Inflammatory macrophage (primary cell): Measurements from ENCODE around the gene OR10T2.
"Not testable (repeated sequence)": the region's sequence is repeated elsewhere in the genome, so short reads cannot be mapped to it uniquely, and the experiment has no call there.

Experiments
- DNase-seq, 2 donors: peaks; one replicate each; pipeline ENCODE4 v3.0.0-alpha.2; 2020 to 2022

Gene OR10T2

GRCh38 chr1:158355773-158356285 is 43.4 kb downstream of the OR10T2 start:
- DNase-seq: no peak

GRCh38 chr1:158354255-158354654 is 45.0 kb downstream of the OR10T2 start:
- peak; percentile 60 to 66 for DNase-seq

DNA sequence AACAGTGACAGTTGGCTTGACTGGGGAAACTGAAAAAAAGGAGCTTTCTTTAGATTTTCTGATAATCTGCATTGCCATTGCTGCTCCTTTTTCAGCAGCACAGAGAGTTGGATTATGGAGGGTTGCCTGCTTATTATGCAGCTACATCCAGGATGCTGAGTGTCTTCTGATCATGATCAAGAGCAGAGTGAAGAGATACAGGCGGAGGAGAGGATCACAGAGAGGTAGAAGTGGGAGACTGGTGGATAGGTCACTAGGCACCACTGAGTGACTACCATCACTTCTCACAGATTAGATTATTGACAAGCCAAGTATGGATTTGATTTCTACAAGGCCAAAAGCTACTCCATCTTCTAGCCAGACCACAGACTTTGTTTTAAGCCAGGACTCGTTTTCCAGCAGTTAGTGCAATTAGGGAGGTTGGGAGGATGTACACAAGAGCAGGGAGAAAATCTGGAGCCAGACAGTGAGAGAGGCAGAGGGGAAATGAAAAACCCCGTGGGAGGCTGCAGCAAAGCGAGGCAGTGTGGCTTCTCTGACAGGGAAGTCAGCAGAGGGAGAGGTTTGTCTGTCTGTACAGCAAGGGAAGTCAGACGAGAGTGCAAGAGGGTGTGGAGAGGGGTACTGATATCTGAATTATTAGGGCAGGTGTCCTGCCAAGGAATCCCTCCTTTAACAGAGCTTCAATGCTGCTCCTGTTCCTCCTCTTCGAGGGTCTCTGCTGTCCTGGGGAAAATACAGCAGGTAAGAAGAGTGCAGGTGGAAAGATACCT is 45.8 kb downstream of the OR10T2 start, which contains the start of gene CD1E:
CD1E (plus strand) TSS at position 592 of the 773 bp plus-strand sequence; CDS start at position 687, 95 bp downstream.
- peak; percentile 65 to 80 for DNase-seq

- not testable (repeated sequence) for DNase-seq
Observed at GRCh38 chr1:158348946-158349345, 50.3 kb downstream of the OR10T2 start.
